NCI-H2107 treated with DMSO at 0.1 percent for 48 hours (cell line): Measurements from ENCODE around the gene SLC36A1.

Experiments used
- DNase-seq: peaks from one replicate; lab custom pipeline; 2025; ENCODE audit not compliant: unreplicated experiment; lab: John Stamatoyannopoulos, UW

Gene SLC36A1

DNA sequence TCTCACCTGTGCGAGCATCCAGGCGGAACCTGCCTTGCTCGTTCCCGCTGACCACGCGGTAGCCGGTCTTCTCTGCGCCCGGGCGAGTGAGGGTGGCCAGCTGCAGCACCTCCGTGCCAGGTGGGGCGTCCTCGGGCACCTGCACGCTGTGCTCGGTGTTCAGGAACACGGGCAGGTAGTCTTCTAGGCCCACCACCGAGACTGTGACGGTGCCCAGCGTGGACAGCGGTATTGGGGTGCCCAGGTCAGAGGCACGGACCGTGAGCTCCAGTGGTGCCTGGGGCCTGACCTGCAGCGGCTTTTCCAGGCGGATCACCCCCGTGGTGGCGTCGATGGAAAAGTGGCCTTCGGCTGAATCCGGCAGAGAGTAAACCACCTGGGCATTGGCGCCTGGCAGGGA lies 84.2 kb downstream of the SLC36A1 start:
- no peak for DNase-seq

DNA sequence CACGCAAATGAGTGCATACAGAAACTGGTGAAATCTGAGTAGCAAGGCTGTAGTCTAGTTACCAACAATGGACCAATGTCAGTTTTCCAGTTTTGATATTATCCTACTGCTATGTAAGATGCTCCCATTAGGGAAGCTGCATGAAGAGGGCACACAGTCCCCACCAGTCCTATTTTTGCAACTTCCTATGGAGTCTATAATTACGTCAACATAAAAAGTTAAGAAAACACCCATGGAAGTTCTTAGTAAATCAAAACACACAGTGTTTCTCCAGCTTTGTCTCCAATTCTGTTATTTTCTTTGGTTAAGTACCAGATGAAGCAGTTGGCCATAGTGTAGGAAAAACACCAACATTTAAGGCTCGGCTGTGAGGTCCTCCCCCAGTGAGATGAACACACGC lies 85.0 kb downstream of the SLC36A1 start:
- no peak for DNase-seq

DNA sequence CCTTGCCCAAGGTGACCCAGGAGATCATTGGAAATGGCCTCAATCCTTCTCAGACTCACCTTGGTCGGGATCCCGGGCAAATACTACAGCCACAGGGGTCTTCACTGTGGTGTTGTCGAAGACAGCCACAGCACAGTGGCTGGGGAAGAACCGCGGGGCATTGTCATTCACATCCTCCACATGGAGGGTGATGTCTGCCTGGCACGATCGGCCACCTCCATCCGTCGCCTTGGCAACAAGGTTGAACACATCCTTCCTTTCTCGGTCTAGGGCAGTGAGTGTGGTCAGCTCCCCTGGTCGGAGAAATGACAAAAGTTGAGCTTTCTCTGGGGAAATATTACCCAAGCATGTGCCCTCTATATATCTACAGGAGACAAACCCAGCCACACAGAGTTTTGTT lies 86.9 kb downstream of the SLC36A1 start:
- DNase-seq = no peak

DNA sequence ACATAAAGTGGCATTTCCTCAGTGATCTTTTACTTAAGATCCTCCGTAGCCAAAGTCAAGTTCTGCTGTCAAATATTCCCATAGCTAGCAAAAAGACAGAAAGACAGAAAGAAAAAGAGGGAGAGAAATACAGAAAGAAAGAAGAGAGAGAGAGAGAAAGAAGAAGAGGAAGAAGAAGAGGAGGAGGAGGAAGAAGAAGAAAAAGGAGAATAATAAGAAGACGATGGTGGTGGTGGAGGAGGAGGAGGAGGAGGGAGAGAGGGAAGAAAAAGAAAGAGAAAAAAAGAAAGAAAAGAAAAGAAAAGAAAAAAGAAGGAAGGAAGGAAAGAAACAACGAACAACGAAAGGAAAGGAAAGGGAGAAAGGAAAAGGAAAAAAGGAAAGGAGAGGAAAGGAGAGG lies 89.6 kb downstream of the SLC36A1 start:
- DNase-seq = no peak

DNA sequence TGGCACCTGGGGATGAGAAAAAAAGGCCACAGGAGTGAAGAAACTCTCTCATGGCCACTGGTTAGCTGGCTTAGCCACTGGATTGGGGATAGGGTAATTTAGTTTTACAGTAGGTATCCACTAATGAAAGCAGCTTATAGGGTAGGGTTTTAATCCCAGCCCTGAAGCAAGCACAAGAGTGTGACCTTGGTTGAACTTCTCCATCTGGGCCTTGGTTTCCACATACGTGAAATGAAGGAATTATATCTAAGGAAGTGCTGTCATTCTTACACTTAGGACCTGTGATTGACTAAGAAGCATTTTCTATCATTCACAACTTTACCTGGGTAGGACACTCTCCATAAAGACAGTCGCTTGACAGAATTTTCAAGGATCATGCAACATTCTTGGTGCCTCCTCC lies 94.2 kb downstream of the SLC36A1 start:
- DNase-seq = no peak
